Vagina (tissue), 2 donors: ENCODE measurements around the gene NANS. TPM values are rescaled to one million over a fixed set of nuclear protein-coding genes. Genes with fewer than 3 reads are reported as not detected.

Experiments
- DNase-seq, 2 donors: peaks; one replicate each; pipeline ENCODE4 v3.0.0-alpha.2; 2017; ENCODE audit errors: extremely low spot score in 2 of 2
- H3K27ac ChIP-seq: fragments of 200-600 bp; sonication (generic); one replicate; pipeline ENCODE4 v1.5.1; 2019
- H3K27me3 ChIP-seq: fragments of 200-600 bp; sonication (generic); one replicate; pipeline ENCODE4 v1.5.1; 2019
- H3K36me3 ChIP-seq, 2 donors: fragments of 200-600 bp; sonication (generic); one replicate each; pipeline ENCODE4 v1.5.1; 2017 to 2019
- H3K4me1 ChIP-seq: fragments of 200-600 bp; sonication (generic); one replicate; pipeline ENCODE4 v1.5.1; 2019
- H3K4me3 ChIP-seq, 2 donors: fragments of 200-600 bp; sonication (generic); 1 replicate in 1 of 2; 2 replicates in 1 of 2; pipeline ENCODE4 v1.5.1; 2016 to 2019
- H3K9me3 ChIP-seq: fragments of 200-600 bp; sonication (generic); one replicate; pipeline ENCODE4 v1.5.1; 2019
- CTCF ChIP-seq, 3 experiments: fragments of 450-650 bp in 2 of 3; fragments of 200-600 bp in 1 of 3; sonication (generic) in 1 of 3; IDR thresholded peaks; one replicate each; pipeline ENCODE4 v1.5.1; 2017 to 2019; ENCODE audit warnings: antibody characterized with exemption in 3 of 3, mild to moderate bottlenecking in 2 of 3, moderate library complexity in 2 of 3
- POLR2A ChIP-seq, 2 donors: fragments of 450-650 bp; IDR thresholded peaks; one replicate each; pipeline ENCODE4 v1.6.1; 2017; ENCODE audit warnings: antibody characterized with exemption in 2 of 2, mild to moderate bottlenecking in 2 of 2, moderate library complexity in 2 of 2
- POLR2AphosphoS5 ChIP-seq, 2 donors: sonication (generic); formaldehyde crosslinking; IDR thresholded peaks; one replicate each; pipeline ENCODE4 v1.9.0; 2017; ENCODE audit warnings: antibody characterized with exemption in 2 of 2, mild to moderate bottlenecking in 2 of 2, low read depth in 1 of 2; ENCODE audit not compliant: insufficient read depth in 1 of 2
- intact Hi-C: fragments of 100-400 bp; cut with DNase I; formaldehyde crosslinking; loops from one replicate; pipeline ENCODE4 v1.15.1; 2023
- total RNA-seq: library from RNA; depleted of rRNA; stranded (reverse); fragments of >200 nt; gene quantifications from one replicate; pipeline ENCODE4 v1.2.3, GENCODE V29; 2016

The NANS gene
- total RNA-seq, 1 donor from 2014 or later: 41.7 TPM

- Histone ChIP-seq H3K27ac (no peak overlapping the region), H3K36me3 (peaks cover 0 to 19% of the 10 kb centered on the region in 2 donors), H3K9me3 (no peaks in the 10 kb centered on the region), H3K4me1 (no peaks in the 10 kb centered on the region), H3K27me3 (no peaks in the 10 kb centered on the region), H3K4me3 (no peak overlapping the region)
- intact Hi-C loops: no loop called here
- DNase-seq: no peak
- no peak for TF ChIP-seq POLR2AphosphoS5 (IDR thresholded peaks at IDR 0.05; ENCODE audit: insufficient read depth in 1 of 2, low read depth in 1 of 2)
- TF ChIP-seq CTCF (IDR thresholded peaks at IDR 0.05): no peak
- no peak for TF ChIP-seq POLR2A (IDR thresholded peaks at IDR 0.05)
These were observed 34.1 kb upstream of the NANS start for GRCh38 chr9:98022447-98022846.

- intact Hi-C loops: no loop called here
These were observed 31.8 kb upstream of the NANS start for GRCh38 chr9:98024702-98025101.

GRCh38 chr9:98031169-98031568 lies 25.4 kb upstream of the NANS start:
- no peak for DNase-seq
- Histone ChIP-seq H3K27ac (no peak overlapping the region), H3K27me3 (no peaks in the 10 kb centered on the region), H3K36me3 (no peaks in the 10 kb centered on the region), H3K4me1 (peaks cover 6% of the 10 kb centered on the region), H3K9me3 (no peaks in the 10 kb centered on the region), H3K4me3 (no peak overlapping the region)
- intact Hi-C loops: no loop called here
- no peak for TF ChIP-seq POLR2A (IDR thresholded peaks at IDR 0.05)
- TF ChIP-seq POLR2AphosphoS5 (IDR thresholded peaks at IDR 0.05; ENCODE audit: insufficient read depth in 1 of 2, low read depth in 1 of 2): no peak
- no peak for TF ChIP-seq CTCF (IDR thresholded peaks at IDR 0.05)

More at GRCh38 chr9:98024702-98025101, 31.8 kb upstream of the NANS start:
- Histone ChIP-seq H3K27me3 (no peaks in the 10 kb centered on the region), H3K9me3 (no peaks in the 10 kb centered on the region), H3K4me1 (no peaks in the 10 kb centered on the region), H3K36me3 (no peaks in the 10 kb centered on the region), H3K4me3 (no peak overlapping the region), H3K27ac (no peak overlapping the region)
- no peak for DNase-seq
- no peak for TF ChIP-seq POLR2AphosphoS5 (IDR thresholded peaks at IDR 0.05; ENCODE audit: insufficient read depth in 1 of 2, low read depth in 1 of 2)
- TF ChIP-seq POLR2A (IDR thresholded peaks at IDR 0.05): no peak
- no peak for TF ChIP-seq CTCF (IDR thresholded peaks at IDR 0.05)

- H3K27ac ChIP-seq: no peak overlapping the region
- no peak for TF ChIP-seq CTCF (IDR thresholded peaks at IDR 0.05)
- TF ChIP-seq POLR2A (IDR thresholded peaks at IDR 0.05): no peak
- TF ChIP-seq POLR2AphosphoS5 (IDR thresholded peaks at IDR 0.05; ENCODE audit: insufficient read depth in 1 of 2, low read depth in 1 of 2): no peak
- no peaks in the 10 kb centered on the region for H3K36me3 ChIP-seq
- DNase-seq: no peak
- H3K4me3 ChIP-seq: no peak overlapping the region
- no peaks in the 10 kb centered on the region for H3K9me3 ChIP-seq
- peaks cover 6% of the 10 kb centered on the region for H3K4me1 ChIP-seq
- H3K27me3 ChIP-seq: no peaks in the 10 kb centered on the region
- intact Hi-C loops: no loop called here
These were observed 24.6 kb upstream of the NANS start for GRCh38 chr9:98031935-98032334.

- Histone ChIP-seq H3K36me3 (no peaks in the 10 kb centered on the region), H3K27ac (no peak overlapping the region), H3K4me1 (peaks cover 6% of the 10 kb centered on the region), H3K27me3 (no peaks in the 10 kb centered on the region), H3K9me3 (no peaks in the 10 kb centered on the region), H3K4me3 (no peak overlapping the region)
- no peak for DNase-seq
- TF ChIP-seq POLR2A (IDR thresholded peaks at IDR 0.05): no peak
- TF ChIP-seq POLR2AphosphoS5 (IDR thresholded peaks at IDR 0.05; ENCODE audit: insufficient read depth in 1 of 2, low read depth in 1 of 2): no peak
- peak; percentile 56 to 81 (median 78) for TF ChIP-seq CTCF (IDR thresholded peaks at IDR 0.05)
- intact Hi-C loops: loop anchor here (5.0 kb wide), 1 partner anchor 113 kb away; the partner anchor contains the start of gene TRMO
These were observed 21.7 kb upstream of the NANS start for GRCh38 chr9:98034593-98035546.
